Esophagus squamous epithelium (tissue), 5 donors: ENCODE results near the gene MAMSTR. TPM values are rescaled to one million over a fixed set of nuclear protein-coding genes. Genes with fewer than 3 reads are reported as not detected.

Source experiments
- DNase-seq: peaks from one replicate; lab custom pipeline; 2025; lab: John Stamatoyannopoulos, UW
- H3K27ac ChIP-seq, 4 donors: fragments of 200-600 bp; sonication (generic); one replicate each; pipeline ENCODE4 v1.5.1; 2016 to 2019; ENCODE audit warnings: mild to moderate bottlenecking in 1 of 4
- H3K27me3 ChIP-seq, 4 donors: fragments of 200-600 bp; sonication (generic); 1 replicate in 3 of 4; 2 replicates in 1 of 4; pipeline versions ENCODE4 v1.5.1 to v1.6.0; 2017 to 2021; ENCODE audit warnings: antibody characterized with exemption in 1 of 4
- H3K36me3 ChIP-seq, 3 donors: fragments of 200-600 bp; sonication (generic); one replicate each; pipeline ENCODE4 v1.5.1; 2016 to 2019
- H3K4me1 ChIP-seq, 3 donors: fragments of 200-600 bp; sonication (generic); one replicate each; pipeline ENCODE4 v1.5.1; 2017 to 2019
- H3K4me3 ChIP-seq, 4 donors: fragments of 200-600 bp; sonication (generic); 1 replicate in 3 of 4; 2 replicates in 1 of 4; pipeline ENCODE4 v1.5.1; 2016 to 2019; ENCODE audit warnings: mild to moderate bottlenecking in 2 of 4, moderate library complexity in 1 of 4
- H3K9me3 ChIP-seq, 3 donors: fragments of 200-600 bp; sonication (generic); one replicate each; pipeline ENCODE4 v1.5.1; 2016 to 2019
- POLR2A ChIP-seq, 4 donors: fragments of 450-650 bp; IDR thresholded peaks; one replicate each; pipeline ENCODE4 v1.6.1; 2017; ENCODE audit warnings: antibody characterized with exemption in 4 of 4, mild to moderate bottlenecking in 4 of 4, moderate library complexity in 3 of 4
- WGBS, 2 donors: methylation state at CpG; one replicate each; pipeline ENCODE4 v1.1.5; 2018; 5-methylcytosine and 5-hydroxymethylcytosine counted together
- intact Hi-C: fragments of 100-400 bp; cut with DNase I; formaldehyde crosslinking; loops from one replicate; pipeline ENCODE4 v1.15.0; 2022
- total RNA-seq, 4 donors: library from RNA; depleted of rRNA; stranded (reverse); fragments of >200 nt; gene quantifications; one replicate each; pipeline ENCODE4 v1.1.0, GENCODE V29; 2016
- TF ChIP-seq, protein P1 (sequence below), 6 experiments: fragments of 450-650 bp in 4 of 6; fragments of 200-600 bp in 2 of 6; sonication (generic) in 2 of 6; IDR thresholded peaks; one replicate each; pipeline ENCODE4 v1.5.1; 2016 to 2019; ENCODE audit warnings: antibody characterized with exemption in 6 of 6, mild to moderate bottlenecking in 4 of 6, moderate library complexity in 4 of 6
- donor health status: DM: yes; HTN: yes; CAD: no.

Gene MAMSTR
- total RNA-seq, 4 donors from 2014 or later: 0.57 to 2.0 TPM; not detected in 2

GRCh38 chr19:48714759-48715675 lies 4.5 kb downstream of the MAMSTR start:
- 31 to 40% methylated on average over 18 to 24 of the region's 26 CpGs for WGBS, 2 donors
- H3K4me3 ChIP-seq: peak overlapping the region; percentile 38 to 85 (median 48)
- DNase-seq: no peak

DNA sequence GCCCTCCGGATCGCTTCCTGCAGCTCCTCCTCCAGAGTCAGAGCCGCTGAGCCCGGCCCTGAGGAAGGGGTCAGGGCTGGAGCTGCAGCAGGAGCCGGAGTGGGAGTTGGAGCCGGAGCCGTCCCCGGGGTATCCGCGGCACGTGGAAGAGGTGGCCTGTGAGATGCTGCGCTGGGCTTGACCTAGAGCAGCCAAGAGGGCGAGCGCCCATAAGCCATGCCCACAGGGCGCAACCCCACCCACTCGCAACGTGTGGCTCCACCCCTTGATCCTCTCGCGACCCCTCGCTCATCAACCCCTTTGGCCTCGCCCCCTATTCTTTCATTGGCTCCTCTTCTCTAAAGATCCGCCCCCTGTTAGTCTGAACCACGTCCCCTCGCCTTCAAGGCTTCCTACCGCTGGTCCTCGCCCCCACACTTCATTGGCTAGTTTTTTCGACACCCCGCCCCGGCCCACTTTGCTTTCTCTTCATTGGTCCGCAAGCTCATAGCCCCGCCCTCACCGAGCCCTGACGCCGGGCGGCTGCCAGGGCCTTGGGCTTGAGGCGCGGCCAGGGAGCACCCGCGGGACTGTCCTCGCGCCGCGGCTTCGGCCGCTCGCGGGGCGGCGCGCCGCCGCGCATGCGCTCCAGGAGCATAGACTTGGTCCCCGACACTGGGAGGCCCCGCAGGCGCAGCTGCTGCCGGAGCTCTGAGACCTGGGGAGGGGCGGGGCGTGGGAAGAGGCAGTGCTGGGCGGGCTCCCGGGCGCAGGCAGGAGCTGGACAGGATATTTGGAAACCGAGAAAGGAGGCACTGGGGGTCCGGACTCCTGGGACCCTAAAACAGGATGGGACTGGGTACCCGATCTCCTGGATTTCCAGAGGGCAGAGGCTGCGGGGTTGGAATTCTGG lies 5.4 kb downstream of the MAMSTR start:
- intact Hi-C loops: no loop called here
- Histone ChIP-seq H3K27me3 (no peaks in the 10 kb centered on the region), H3K9me3 (no peaks in the 10 kb centered on the region), H3K27ac (peak overlapping the region; percentile 82 to 93 (median 91)), H3K4me3 (peak overlapping the region; percentile 38 to 85 (median 61)), H3K4me1 (peaks cover 33 to 58% (median 42%) of the 10 kb centered on the region in 3 donors), H3K36me3 (no peaks in the 10 kb centered on the region)
- TF ChIP-seq, protein P1, sequence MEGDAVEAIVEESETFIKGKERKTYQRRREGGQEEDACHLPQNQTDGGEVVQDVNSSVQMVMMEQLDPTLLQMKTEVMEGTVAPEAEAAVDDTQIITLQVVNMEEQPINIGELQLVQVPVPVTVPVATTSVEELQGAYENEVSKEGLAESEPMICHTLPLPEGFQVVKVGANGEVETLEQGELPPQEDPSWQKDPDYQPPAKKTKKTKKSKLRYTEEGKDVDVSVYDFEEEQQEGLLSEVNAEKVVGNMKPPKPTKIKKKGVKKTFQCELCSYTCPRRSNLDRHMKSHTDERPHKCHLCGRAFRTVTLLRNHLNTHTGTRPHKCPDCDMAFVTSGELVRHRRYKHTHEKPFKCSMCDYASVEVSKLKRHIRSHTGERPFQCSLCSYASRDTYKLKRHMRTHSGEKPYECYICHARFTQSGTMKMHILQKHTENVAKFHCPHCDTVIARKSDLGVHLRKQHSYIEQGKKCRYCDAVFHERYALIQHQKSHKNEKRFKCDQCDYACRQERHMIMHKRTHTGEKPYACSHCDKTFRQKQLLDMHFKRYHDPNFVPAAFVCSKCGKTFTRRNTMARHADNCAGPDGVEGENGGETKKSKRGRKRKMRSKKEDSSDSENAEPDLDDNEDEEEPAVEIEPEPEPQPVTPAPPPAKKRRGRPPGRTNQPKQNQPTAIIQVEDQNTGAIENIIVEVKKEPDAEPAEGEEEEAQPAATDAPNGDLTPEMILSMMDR (IDR thresholded peaks at IDR 0.05): peak in 2 of 6 experiments; percentile 2 to 32
- TF ChIP-seq POLR2A (IDR thresholded peaks at IDR 0.05): peak in 3 of 4 donors; percentile 51 to 78 (median 77)
- peak; percentile 94 for DNase-seq
- 0% methylated on average over 18 to 24 of the region's 67 CpGs for WGBS, 2 donors

More at GRCh38 chr19:48714759-48715675, 4.5 kb downstream of the MAMSTR start:
- Histone ChIP-seq H3K36me3 (no peaks in the 10 kb centered on the region), H3K27ac (peak overlapping the region; percentile 82 to 93 (median 91)), H3K4me1 (peaks cover 33 to 67% (median 43%) of the 10 kb centered on the region in 3 donors), H3K27me3 (no peaks in the 10 kb centered on the region), H3K9me3 (no peaks in the 10 kb centered on the region)
- TF ChIP-seq, protein P1 (IDR thresholded peaks at IDR 0.05): no peak
- no peak for TF ChIP-seq POLR2A (IDR thresholded peaks at IDR 0.05)
- intact Hi-C loops: no loop called here

DNA sequence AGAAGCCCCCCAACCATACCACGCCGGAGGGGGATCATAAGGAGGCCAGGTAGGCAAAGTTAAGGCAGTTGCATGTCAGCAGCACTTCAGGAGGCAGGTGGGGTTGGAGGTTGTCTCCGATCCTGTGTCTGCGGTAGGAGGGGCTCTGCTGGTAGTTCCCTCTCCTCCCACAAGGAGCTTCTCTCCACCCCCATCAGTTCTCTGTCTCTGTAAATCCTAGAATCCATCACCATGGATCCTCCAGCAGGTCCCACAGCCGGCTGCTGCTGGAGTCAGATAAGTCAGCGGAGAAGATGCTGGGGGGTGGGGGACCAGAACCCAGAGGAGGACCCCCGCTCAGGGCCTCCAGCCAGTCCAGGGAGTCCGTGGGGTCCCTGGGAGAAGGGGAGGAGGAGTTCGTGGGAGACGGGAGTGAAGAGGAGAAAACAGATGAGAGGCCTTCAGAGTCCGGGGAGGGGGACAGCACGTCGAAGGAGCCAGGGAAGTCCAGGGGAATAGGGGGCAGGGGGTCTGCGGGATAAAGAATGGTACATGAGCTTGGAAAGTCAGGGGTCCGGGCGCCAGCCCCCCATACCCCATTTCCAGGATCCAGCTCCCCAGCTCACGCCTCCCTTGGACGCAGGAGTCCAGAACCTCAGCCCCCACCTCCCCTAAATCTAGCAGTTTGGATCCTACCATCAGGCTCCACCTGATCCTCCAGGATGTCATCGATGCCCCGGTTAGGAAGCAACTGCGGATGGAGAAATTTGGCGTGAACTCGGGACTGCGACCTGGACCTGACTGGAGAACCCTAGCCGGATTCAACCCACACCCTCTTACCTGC lies 6.3 kb downstream of the MAMSTR start:
- 13 to 18% methylated on average over 16 to 21 of the region's 25 CpGs for WGBS, 2 donors
- Histone ChIP-seq H3K27me3 (no peaks in the 10 kb centered on the region), H3K4me1 (peaks cover 33 to 49% (median 37%) of the 10 kb centered on the region in 3 donors), H3K9me3 (no peaks in the 10 kb centered on the region), H3K36me3 (no peaks in the 10 kb centered on the region), H3K27ac (peak overlapping the region; percentile 64 to 91 (median 87)), H3K4me3 (peak overlapping the region; percentile 38 to 85 (median 61))
- intact Hi-C loops: no loop called here
- no peak for TF ChIP-seq POLR2A (IDR thresholded peaks at IDR 0.05)
- TF ChIP-seq, protein P1 (IDR thresholded peaks at IDR 0.05): peak in 4 of 6 experiments; percentile 1 to 33 (median 14)
- no peak for DNase-seq

DNA sequence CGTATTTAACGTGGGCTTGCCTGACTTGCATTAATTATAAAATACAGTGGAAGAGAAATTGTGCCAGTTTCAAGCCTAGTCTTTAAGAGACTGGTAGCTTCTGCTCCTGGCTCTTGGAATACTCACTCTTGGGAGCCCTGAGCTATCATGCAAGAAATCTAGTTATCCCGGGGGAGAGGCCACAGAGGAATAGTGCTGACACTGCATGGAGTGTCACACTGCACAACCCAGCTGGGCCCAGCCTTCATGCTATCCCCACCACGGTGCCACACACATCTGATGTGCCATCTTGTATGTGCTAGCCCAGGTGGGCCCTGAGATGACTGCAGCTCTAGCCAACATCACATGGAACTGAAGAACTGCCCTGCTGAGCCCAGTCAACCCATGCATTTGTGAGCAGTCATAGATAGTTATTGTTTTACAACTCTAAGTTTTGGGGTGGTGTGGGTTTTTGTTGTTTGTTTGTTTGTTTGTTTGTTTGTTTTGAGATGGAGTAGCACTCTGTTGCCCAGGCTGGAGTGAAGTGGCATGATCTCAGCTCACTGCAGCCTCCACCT lies 8.3 kb downstream of the MAMSTR start:
- Histone ChIP-seq H3K27ac (no peak overlapping the region), H3K4me1 (peaks cover 25 to 31% (median 26%) of the 10 kb centered on the region in 3 donors), H3K36me3 (peaks cover 0 to 8% (median 0%) of the 10 kb centered on the region in 3 donors), H3K4me3 (no peak overlapping the region), H3K9me3 (no peaks in the 10 kb centered on the region), H3K27me3 (no peaks in the 10 kb centered on the region)
- 95 to 100% methylated on average over 3 to 4 of the region's 4 CpGs for WGBS, 2 donors
- no peak for DNase-seq
- intact Hi-C loops: no loop called here
- no peak for TF ChIP-seq POLR2A (IDR thresholded peaks at IDR 0.05)
- TF ChIP-seq, protein P1 (IDR thresholded peaks at IDR 0.05): no peak
